GM12873 (cell line): Measurements from ENCODE around the gene CD74.

Source experiments
- TF ChIP-seq, protein P1 (sequence below): IDR thresholded peaks from 2 replicates; pipeline ENCODE4 v1.5.1; 2012; ENCODE audit warnings: low read depth, mild to moderate bottlenecking, moderate library complexity, low read length, control low read depth; ENCODE audit not compliant: insufficient read depth; ENCODE audit errors: missing control alignments

Gene CD74

DNA sequence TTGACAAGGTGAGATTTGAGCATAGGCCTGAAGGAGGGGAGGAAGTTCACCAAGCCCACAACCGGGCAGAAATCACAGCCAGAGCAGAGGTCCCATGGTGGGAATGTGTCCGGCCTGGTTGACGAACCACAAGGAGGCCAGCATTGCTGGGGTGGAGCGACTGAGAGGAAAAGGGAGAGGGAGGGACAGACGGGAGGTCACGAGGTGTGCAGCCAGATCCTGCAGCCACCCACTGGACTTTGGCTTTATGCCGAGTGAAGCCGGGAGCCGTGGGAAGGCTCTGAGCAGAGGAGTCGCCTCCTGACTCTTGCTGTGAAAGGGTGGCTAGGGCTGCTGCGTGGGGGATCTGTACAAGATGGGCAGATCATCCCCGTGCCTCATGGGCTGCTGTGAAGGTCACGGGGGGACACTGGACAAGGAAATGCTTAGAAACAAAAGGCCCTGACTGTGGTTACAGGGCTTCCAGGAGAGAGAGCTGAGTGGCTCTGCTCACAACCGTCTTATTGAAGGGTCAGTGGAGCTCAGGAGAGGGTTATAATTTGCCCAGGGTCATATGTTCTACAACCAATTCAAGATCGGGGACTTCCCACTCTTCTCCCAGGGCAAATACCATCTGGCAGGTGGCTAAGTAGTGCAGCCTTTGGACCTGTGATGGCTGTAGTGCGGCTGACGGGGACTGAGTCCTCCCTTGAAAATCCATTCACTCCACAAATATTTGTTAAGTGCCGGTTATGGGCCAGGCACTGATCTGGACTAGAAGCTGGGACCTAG lies 15.6 kb upstream of the CD74 start:
- TF ChIP-seq, protein P1, sequence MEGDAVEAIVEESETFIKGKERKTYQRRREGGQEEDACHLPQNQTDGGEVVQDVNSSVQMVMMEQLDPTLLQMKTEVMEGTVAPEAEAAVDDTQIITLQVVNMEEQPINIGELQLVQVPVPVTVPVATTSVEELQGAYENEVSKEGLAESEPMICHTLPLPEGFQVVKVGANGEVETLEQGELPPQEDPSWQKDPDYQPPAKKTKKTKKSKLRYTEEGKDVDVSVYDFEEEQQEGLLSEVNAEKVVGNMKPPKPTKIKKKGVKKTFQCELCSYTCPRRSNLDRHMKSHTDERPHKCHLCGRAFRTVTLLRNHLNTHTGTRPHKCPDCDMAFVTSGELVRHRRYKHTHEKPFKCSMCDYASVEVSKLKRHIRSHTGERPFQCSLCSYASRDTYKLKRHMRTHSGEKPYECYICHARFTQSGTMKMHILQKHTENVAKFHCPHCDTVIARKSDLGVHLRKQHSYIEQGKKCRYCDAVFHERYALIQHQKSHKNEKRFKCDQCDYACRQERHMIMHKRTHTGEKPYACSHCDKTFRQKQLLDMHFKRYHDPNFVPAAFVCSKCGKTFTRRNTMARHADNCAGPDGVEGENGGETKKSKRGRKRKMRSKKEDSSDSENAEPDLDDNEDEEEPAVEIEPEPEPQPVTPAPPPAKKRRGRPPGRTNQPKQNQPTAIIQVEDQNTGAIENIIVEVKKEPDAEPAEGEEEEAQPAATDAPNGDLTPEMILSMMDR: no peak

DNA sequence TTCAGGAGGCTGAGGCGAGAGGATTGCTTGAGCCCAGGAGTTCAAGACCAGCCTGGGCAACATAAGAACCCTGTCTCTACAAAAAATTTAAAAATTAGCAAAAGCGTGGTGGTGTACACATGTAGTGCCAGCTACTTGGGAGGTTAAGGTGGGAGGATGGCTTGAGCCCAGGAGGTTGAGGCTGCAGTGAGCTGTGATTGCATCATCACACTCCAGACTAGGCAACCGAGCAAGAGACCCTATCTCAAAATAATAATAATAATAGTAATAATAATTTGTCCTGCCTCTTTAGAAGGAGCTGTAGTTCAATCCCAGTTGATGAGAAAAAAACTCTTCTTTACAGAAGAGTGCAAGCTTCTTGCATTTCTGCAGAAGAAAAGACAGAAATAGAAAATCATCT lies 10.0 kb upstream of the CD74 start:
- TF ChIP-seq, protein P1: no peak

DNA sequence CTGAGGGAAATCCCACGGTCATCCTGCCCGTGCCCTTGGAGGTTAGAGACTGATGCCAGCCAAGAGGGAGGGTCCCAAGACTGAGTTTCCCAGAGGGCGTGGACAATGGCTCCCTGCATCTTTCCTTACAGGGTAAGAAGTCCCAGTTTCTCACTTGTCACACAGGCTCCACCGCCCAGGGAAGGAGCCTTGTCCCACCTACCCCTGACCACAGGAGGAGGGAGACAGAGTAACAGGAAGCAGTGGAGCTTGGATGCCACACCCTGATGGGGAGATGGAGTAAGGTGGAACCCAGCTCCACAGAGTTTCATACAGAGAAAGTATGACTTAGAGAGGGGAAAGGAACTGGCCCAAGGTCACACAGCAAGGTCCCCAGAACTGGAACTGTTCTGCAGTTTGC lies 9.4 kb upstream of the CD74 start:
- TF ChIP-seq, protein P1: no peak

DNA sequence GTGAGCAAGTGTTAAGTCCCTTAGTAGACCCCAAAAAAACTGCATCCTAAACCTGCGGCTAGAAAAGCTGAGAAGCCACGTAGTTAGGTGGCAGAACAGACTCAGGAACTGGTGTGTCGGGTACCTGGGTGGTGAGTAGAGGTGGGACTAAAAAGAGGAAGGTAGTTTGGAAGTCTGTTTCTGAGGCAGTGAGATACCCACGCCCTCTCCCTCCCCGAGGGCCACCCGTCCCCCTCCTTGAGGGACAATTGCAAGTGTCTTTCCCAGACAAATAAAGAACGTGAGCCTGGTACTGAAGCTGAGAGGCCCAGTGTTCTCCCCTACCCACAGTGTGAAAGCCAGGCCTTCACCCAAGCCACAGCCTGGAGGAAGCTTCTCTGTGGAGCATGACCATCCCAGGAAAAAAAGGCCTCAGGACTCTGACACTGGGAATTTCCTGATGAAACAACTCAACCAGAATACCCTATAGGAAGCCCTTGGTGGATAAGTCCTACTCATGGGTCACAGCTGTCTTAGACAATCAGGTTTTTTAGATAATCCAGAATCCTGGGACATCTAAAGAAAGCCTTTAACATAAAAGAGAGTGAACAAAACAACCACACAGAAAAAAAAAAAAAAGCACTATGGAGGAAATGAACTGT lies 7.0 kb upstream of the CD74 start:
- TF ChIP-seq, protein P1: no peak

DNA sequence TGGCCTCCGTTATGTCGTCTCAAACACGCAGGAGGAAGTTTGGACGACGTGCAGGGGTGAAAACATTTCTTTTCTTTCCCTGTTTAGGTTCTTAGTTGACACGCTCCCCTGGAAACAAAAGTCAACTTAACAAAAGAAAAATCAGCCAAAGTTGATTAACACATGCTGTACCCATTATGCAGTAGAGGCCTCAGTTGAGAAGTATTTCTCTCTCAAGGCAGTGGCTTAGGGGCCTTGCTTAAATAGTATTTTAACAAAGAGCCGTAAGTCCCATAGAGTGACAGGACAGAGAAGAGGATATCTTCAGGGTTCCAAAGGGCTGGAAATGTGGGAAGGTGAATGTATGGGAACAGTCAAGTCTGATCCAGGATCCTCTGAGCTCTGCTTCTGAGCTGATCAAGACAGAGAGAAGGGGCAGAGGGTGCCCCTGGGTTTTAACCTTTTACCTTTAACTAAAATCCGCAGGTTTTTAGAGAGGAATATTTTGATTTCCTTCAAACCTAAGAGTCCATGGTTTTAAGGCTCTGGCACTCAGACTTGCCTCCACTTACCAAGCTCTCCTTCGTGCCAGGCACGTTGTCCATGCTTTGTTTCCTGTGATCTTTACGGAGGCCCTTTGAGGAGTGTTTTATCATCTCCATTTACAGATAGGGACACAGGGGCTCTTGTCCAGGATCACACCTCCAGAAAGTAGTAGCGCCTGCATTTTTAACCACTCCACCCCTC lies 629 bp upstream of the CD74 start:
- TF ChIP-seq, protein P1: no peak

DNA sequence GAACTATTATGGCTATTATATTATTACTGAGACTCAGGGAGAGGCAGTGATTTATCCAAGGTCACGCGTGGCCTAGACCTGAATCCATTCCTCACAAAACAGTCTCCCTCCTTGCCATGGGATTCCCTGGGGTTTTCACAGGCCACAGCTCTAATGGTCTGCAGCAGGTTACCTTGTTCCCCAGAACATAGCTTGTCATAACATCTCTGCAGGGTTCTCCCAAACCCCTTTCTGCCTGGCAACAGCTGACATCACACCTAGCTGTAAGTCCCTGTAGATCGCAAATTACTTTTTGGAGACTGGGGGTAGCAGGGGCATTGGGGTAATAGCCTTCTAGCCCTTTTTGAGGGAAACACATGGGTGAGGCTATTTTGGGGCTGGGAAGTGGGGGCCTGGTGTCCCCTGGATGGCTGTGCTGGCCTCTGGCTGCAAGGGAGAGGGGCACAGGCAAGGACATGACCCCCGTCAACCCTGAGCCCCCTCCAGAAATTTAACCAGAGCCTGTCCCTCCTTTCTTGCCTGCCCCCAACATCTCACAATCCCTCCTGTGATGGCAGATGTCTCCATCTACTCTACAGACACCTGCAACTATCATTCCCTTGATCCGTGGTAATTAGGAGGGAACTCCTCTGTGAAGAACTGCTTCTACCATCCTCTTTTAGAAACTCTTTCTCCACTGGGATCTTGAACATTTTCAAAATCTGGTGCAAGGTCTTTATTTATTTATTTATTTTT lies 1.3 kb downstream of the CD74 start:
- TF ChIP-seq, protein P1: no peak
